IMR-90 (cell line): ENCODE measurements around the gene TOMM20. TPM values are rescaled to one million over a fixed set of nuclear protein-coding genes. Genes with fewer than 3 reads are reported as not detected.

Source experiments
- ATAC-seq: fragments of 200-7000 bp; cut with Tn5 transposase; 2 replicates; pipeline ENCODE4 v1.9.1; 2020; ENCODE audit warnings: low read depth, mild to moderate bottlenecking, moderate library complexity
- BruUV-seq: library from RNA; stranded (reverse); fragments of 400-500 nt; replicated peaks from 2 replicates; lab custom pipeline; 2021; lab: Mats Ljungman, UMichigan
- CTCF ChIA-PET: fragments of 300-600 bp; formaldehyde crosslinking; extraction: SDS; loops from one replicate; lab custom pipeline; 2021; ENCODE audit warnings: antibody characterized with exemption; lab: Yijun Ruan, JAX
- POLR2A ChIA-PET: fragments of 300-600 bp; sonication (Branson Sonifier 250); formaldehyde crosslinking; loops from one replicate; lab custom pipeline; 2022; ENCODE audit warnings: antibody characterized with exemption; ENCODE audit not compliant: unreplicated experiment; lab: Charles Lee
- DNase-seq: peaks from one replicate; pipeline ENCODE4 v3.0.0; 2013
- H2AFZ ChIP-seq: replicated peaks from 2 replicates; pipeline ENCODE3; 2013; ENCODE audit warnings: low read length, mild to moderate bottlenecking; ENCODE audit not compliant: poor library complexity
- H2AK5ac ChIP-seq: 2 replicates; pipeline ENCODE4 v1.6.1; 2013; ENCODE audit warnings: low read depth, low read length, inconsistent platforms
- H2AK9ac ChIP-seq: replicated peaks from 2 replicates; pipeline ENCODE3; 2013; ENCODE audit warnings: mild to moderate bottlenecking, low read depth, low read length, moderate library complexity; ENCODE audit not compliant: poor library complexity
- H2BK120ac ChIP-seq: 2 replicates; pipeline ENCODE4 v1.6.1; 2013; ENCODE audit warnings: low read depth, low read length, inconsistent platforms
- H2BK15ac ChIP-seq: 3 replicates; pipeline ENCODE4 v1.6.1; 2013; ENCODE audit warnings: low read depth, low read length, inconsistent platforms
- H2BK20ac ChIP-seq: 2 replicates; pipeline ENCODE4 v1.6.1; 2013; ENCODE audit warnings: low read depth, mild to moderate bottlenecking, inconsistent platforms, low read length, moderate library complexity
- H2BK5ac ChIP-seq: 2 replicates; pipeline ENCODE4 v1.6.1; 2013; ENCODE audit warnings: mild to moderate bottlenecking, low read depth, low read length, inconsistent platforms; ENCODE audit not compliant: poor library complexity, severe bottlenecking
- H3K14ac ChIP-seq: replicated peaks from 2 replicates; pipeline ENCODE4 v1.6.1; 2013; ENCODE audit warnings: low read depth, low read length, inconsistent platforms
- H3K18ac ChIP-seq: 2 replicates; pipeline ENCODE4 v1.6.1; 2013; ENCODE audit warnings: low read depth, low read length, control low read depth
- H3K23ac ChIP-seq: 2 replicates; pipeline ENCODE4 v1.6.1; 2013; ENCODE audit warnings: low read depth, low read length, inconsistent platforms
- H3K27ac ChIP-seq: 2 replicates; pipeline ENCODE4 v1.5.1; 2013; ENCODE audit warnings: mild to moderate bottlenecking, control low read depth, low read length; ENCODE audit not compliant: insufficient read depth
- H3K27me3 ChIP-seq: 2 replicates; pipeline ENCODE4 v1.6.1; 2013; ENCODE audit warnings: low read length; ENCODE audit not compliant: control insufficient read depth, insufficient read depth
- H3K36me3 ChIP-seq: 2 replicates; pipeline ENCODE4 v1.6.1; 2013; ENCODE audit warnings: low read length, mixed read lengths; ENCODE audit not compliant: control insufficient read depth, insufficient read depth
- H3K4ac ChIP-seq: 2 replicates; pipeline ENCODE4 v1.6.1; 2013; ENCODE audit warnings: low read depth, low read length, inconsistent platforms
- H3K4me1 ChIP-seq: 2 replicates; pipeline ENCODE4 v1.6.1; 2013; ENCODE audit warnings: low read length, mixed read lengths; ENCODE audit not compliant: control insufficient read depth, insufficient read depth
- H3K4me2 ChIP-seq: 2 replicates; pipeline ENCODE4 v1.6.1; 2013; ENCODE audit warnings: low read depth, mild to moderate bottlenecking, control low read depth, low read length, moderate library complexity
- H3K4me3 ChIP-seq: 2 replicates; pipeline ENCODE4 v1.5.1; 2013; ENCODE audit warnings: low read depth, mild to moderate bottlenecking, control low read depth, low read length, moderate library complexity; ENCODE audit not compliant: insufficient read depth
- H3K56ac ChIP-seq: 2 replicates; pipeline ENCODE4 v1.6.1; 2013; ENCODE audit warnings: low read length, inconsistent platforms; ENCODE audit not compliant: insufficient read depth; ENCODE audit errors: extremely low read depth
- H3K79me1 ChIP-seq, 2 experiments: 2 replicates each; pipeline ENCODE4 v1.6.1; 2013; ENCODE audit warnings: low read length in 2 of 2, inconsistent platforms in 1 of 2, low read depth in 1 of 2
- H3K9ac ChIP-seq: 2 replicates; pipeline ENCODE4 v1.6.1; 2013; ENCODE audit warnings: low read depth, low read length, control low read depth
- H3K9me1 ChIP-seq: 2 replicates; pipeline ENCODE4 v1.6.1; 2013; ENCODE audit warnings: low read length, inconsistent platforms; ENCODE audit not compliant: insufficient read depth
- H3K9me3 ChIP-seq: 2 replicates; pipeline ENCODE4 v1.6.1; 2013; ENCODE audit warnings: low read length; ENCODE audit not compliant: control insufficient read depth, insufficient read depth
- H4K20me1 ChIP-seq: 2 replicates; pipeline ENCODE4 v1.6.1; 2013; ENCODE audit warnings: low read length, inconsistent platforms; ENCODE audit not compliant: insufficient read depth
- H4K5ac ChIP-seq: 2 replicates; pipeline ENCODE4 v1.6.1; 2013; ENCODE audit warnings: mild to moderate bottlenecking, low read depth, low read length, control low read depth
- H4K8ac ChIP-seq, 2 experiments: 2 replicates each; pipeline ENCODE4 v1.6.1; 2013; ENCODE audit warnings: low read depth in 2 of 2, low read length in 2 of 2, control low read depth in 1 of 2, inconsistent platforms in 1 of 2
- H4K91ac ChIP-seq: 2 replicates; pipeline ENCODE4 v1.6.1; 2013; ENCODE audit warnings: low read depth, low read length, inconsistent platforms; ENCODE audit not compliant: insufficient read depth
- BHLHE40 ChIP-seq: fragments of 150-350 bp; IDR thresholded peaks from 2 replicates; pipeline ENCODE4 v1.6.1; 2016; ENCODE audit warnings: mild to moderate bottlenecking, low read depth, low read length
- CEBPB ChIP-seq: IDR thresholded peaks from 2 replicates; pipeline ENCODE4 v1.6.1; 2012; ENCODE audit warnings: low read depth, low read length, improper control_type of control experiment
- CHD1 ChIP-seq: IDR thresholded peaks from 2 replicates; pipeline ENCODE4 v1.6.1; 2012; ENCODE audit warnings: low read depth, low read length, improper control_type of control experiment
- FOS ChIP-seq: fragments of 150-350 bp; IDR thresholded peaks from 2 replicates; pipeline ENCODE4 v1.6.1; 2016; ENCODE audit warnings: low read depth, low read length
- MAZ ChIP-seq: IDR thresholded peaks from 2 replicates; pipeline ENCODE4 v1.6.1; 2012; ENCODE audit warnings: low read depth, mild to moderate bottlenecking, low read length, improper control_type of control experiment, moderate library complexity, borderline replicate concordance
- MXI1 ChIP-seq: IDR thresholded peaks from 2 replicates; pipeline ENCODE4 v1.6.1; 2012; ENCODE audit warnings: low read depth, mild to moderate bottlenecking, low read length, moderate library complexity, borderline replicate concordance
- NFE2L2 ChIP-seq: fragments of 150-350 bp; IDR thresholded peaks from 2 replicates; pipeline ENCODE4 v1.6.1; 2016; ENCODE audit warnings: low read depth, mild to moderate bottlenecking, low read length
- POLR2A ChIP-seq: IDR thresholded peaks from 2 replicates; pipeline ENCODE4 v1.6.1; 2012; ENCODE audit warnings: mild to moderate bottlenecking, low read depth, low read length
- RAD21 ChIP-seq: IDR thresholded peaks from 2 replicates; pipeline ENCODE4 v1.6.1; 2012; ENCODE audit warnings: low read length, improper control_type of control experiment
- RCOR1 ChIP-seq: IDR thresholded peaks from 2 replicates; pipeline ENCODE4 v1.6.1; 2012; ENCODE audit warnings: mild to moderate bottlenecking, low read length, improper control_type of control experiment; ENCODE audit not compliant: insufficient replicate concordance
- RFX5 ChIP-seq: IDR thresholded peaks from 2 replicates; pipeline ENCODE4 v1.8.0; 2012; ENCODE audit warnings: low read depth, mild to moderate bottlenecking, low read length, moderate library complexity
- SMC3 ChIP-seq: fragments of 150-350 bp; IDR thresholded peaks from 2 replicates; pipeline ENCODE4 v1.6.1; 2016; ENCODE audit warnings: low read depth, mild to moderate bottlenecking, antibody characterized with exemption, low read length, moderate library complexity
- USF2 ChIP-seq: fragments of 150-350 bp; IDR thresholded peaks from 2 replicates; pipeline ENCODE4 v1.6.1; 2017; ENCODE audit warnings: mild to moderate bottlenecking, antibody characterized with exemption, low read length, low read depth
- WGBS, 2 experiments: methylation state at CpG; one replicate each; pipeline versions ENCODE4 v1.1.5 to v1.1.7; 2013; ENCODE audit warnings: missing lambda C conversion rate in 2 of 2; ENCODE audit not compliant: insufficient read length in 1 of 2; ENCODE audit errors: extremely low coverage in 2 of 2; 5-methylcytosine and 5-hydroxymethylcytosine counted together
- dilution Hi-C: fragments of 300-500 bp; cut with HindIII; formaldehyde crosslinking; loops from one replicate; pipeline ENCODE4 v1.14.3; 2018; ENCODE audit warnings: low sequenced_read_pairs; ENCODE audit not compliant: unreplicated experiment
- in situ Hi-C: fragments of 300-500 bp; cut with MboI; formaldehyde crosslinking; loops from 3 replicates; pipeline ENCODE4 v1.14.3; 2019; ENCODE audit warnings: low sequenced_read_pairs, inconsistent platforms, mixed read lengths
- intact Hi-C: fragments of 100-400 bp; cut with micrococcal nuclease; formaldehyde crosslinking; loops from 2 replicates; pipeline ENCODE4 v1.10.0; 2022
- polyA plus RNA-seq, 3 experiments: library from polyadenylated mRNA; depleted of rRNA; stranded (reverse); fragments of >200 nt; gene quantifications; 2 replicates each; pipeline ENCODE4 v1.2.3, GENCODE V29; 2012; ENCODE audit warnings: low replicate concordance in 1 of 3
- total RNA-seq: library from RNA; depleted of rRNA; stranded (reverse); fragments of >200 nt; gene quantifications from 2 replicates; pipeline ENCODE4 v1.2.3, GENCODE V29; 2012
- TF ChIP-seq, protein P1 (sequence below): conservative IDR thresholded peaks from 2 replicates; pipeline ENCODE4 v1.5.1; 2012; ENCODE audit warnings: mild to moderate bottlenecking, low read depth, low read length, improper control_type of control experiment
- TF ChIP-seq, protein P2 (sequence below): fragments of 150-350 bp; IDR thresholded peaks from 2 replicates; pipeline ENCODE4 v1.6.1; 2016; ENCODE audit warnings: low read depth, mild to moderate bottlenecking, low read length, moderate library complexity, borderline replicate concordance

TOMM20 gene
- total and polyA plus RNA-seq, 2 of the 4 experiments (the other 2 are of a cell fraction): 75.3 to 84.4 TPM

DNA sequence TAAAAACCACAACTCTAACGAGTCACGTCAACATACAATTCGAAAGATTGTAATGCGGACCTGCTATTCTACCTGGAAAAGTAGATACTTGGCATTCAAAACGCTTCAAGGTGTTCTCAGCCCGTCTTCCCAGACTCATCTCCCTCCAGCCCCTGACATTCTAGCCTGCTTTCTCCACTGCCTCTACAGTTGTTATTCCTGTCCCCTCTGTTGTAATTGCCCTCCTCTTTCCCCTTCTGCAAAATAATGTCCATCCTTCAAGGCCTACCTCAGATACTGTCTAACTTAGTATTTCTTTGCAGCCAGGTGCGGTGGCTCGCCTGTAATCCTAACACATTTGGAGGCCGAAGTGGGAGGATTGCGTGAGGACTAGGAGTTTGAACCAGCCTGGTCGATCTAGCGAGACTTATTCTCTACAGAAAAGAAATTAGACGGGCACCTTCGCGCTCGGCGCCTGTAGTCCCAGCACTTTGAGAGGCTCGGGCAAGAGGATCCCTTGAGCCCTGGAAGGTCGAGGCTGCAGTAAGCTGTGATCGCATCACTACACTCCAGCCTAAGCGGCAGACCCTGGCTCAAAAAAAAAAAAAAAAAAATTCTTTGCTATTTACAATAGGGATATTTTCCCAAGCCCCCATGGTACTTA lies 33.2 kb upstream of the TOMM20 start:
- POLR2A ChIA-PET: no interaction called here
- peaks cover 18% of the 10 kb centered on the region for H3K36me3 ChIP-seq
- peak overlapping the region; percentile 96 for H3K56ac ChIP-seq
- H3K9me3 ChIP-seq: no peaks in the 10 kb centered on the region
- H2AK9ac ChIP-seq: peak overlapping the region; percentile 96
- peak overlapping the region; percentile 88 for H3K4me2 ChIP-seq
- H4K8ac ChIP-seq: peak overlapping the region; percentile 82 to 98
- H2BK15ac ChIP-seq: no peak overlapping the region
- H4K5ac ChIP-seq: peak overlapping the region; percentile 88
- ATAC-seq: 0 out of 2 replicates have a peak, but pooled peaks have one; percentile 3
- WGBS, 2 experiments: 68% methylated on average over 16 of the region's 21 CpGs; no CpG with 5 or more reads in 1 of the 2 experiments
- no peak overlapping the region for H2BK20ac ChIP-seq
- H4K20me1 ChIP-seq: no peaks in the 10 kb centered on the region
- dilution Hi-C loops (no loop called here), in situ Hi-C loops (no loop called here), intact Hi-C loops (loop anchor here (5.0 kb wide), 1 partner anchor 255 kb away; no protein-coding TSS in a partner anchor)
- H2BK5ac ChIP-seq: peak overlapping the region; percentile 88
- H3K79me1 ChIP-seq: peaks cover 33 to 47% of the 10 kb centered on the region in 2 experiments
- H4K91ac ChIP-seq: peak overlapping the region; percentile 92
- CTCF ChIA-PET: no interaction called here
- no peak overlapping the region for H2BK120ac ChIP-seq
- BruUV-seq: no TSS peak
- peak overlapping the region; percentile 4; the same call in 1 of the 2 replicates for H3K18ac ChIP-seq
- H3K4me3 ChIP-seq: peak overlapping the region; percentile 88
- H3K27ac ChIP-seq: peak overlapping the region; percentile 65; the same call in 1 of the 2 replicates
- peak overlapping the region; percentile 99 for H3K14ac ChIP-seq
- H3K9me1 ChIP-seq: peaks cover 14% of the 10 kb centered on the region
- peaks cover 2% of the 10 kb centered on the region for H3K4me1 ChIP-seq
- peak overlapping the region; percentile 92 for H2AFZ ChIP-seq
- peak overlapping the region; percentile 98 for H3K9ac ChIP-seq
- no peak for DNase-seq
- peak overlapping the region; percentile 77 for H2AK5ac ChIP-seq
- peak overlapping the region; percentile 96; the same call in 1 of the 2 replicates for H3K23ac ChIP-seq
- H3K4ac ChIP-seq: peak overlapping the region; percentile 98
- H3K27me3 ChIP-seq: no peaks in the 10 kb centered on the region
- TF ChIP-seq, protein P1, sequence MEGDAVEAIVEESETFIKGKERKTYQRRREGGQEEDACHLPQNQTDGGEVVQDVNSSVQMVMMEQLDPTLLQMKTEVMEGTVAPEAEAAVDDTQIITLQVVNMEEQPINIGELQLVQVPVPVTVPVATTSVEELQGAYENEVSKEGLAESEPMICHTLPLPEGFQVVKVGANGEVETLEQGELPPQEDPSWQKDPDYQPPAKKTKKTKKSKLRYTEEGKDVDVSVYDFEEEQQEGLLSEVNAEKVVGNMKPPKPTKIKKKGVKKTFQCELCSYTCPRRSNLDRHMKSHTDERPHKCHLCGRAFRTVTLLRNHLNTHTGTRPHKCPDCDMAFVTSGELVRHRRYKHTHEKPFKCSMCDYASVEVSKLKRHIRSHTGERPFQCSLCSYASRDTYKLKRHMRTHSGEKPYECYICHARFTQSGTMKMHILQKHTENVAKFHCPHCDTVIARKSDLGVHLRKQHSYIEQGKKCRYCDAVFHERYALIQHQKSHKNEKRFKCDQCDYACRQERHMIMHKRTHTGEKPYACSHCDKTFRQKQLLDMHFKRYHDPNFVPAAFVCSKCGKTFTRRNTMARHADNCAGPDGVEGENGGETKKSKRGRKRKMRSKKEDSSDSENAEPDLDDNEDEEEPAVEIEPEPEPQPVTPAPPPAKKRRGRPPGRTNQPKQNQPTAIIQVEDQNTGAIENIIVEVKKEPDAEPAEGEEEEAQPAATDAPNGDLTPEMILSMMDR: no peak
- no peak for TF ChIP-seq RCOR1
- no peak for TF ChIP-seq MAZ
- no peak for TF ChIP-seq MXI1
- TF ChIP-seq RFX5: no peak
- TF ChIP-seq SMC3: no peak
- TF ChIP-seq NFE2L2: no peak
- no peak for TF ChIP-seq POLR2A
- no peak for TF ChIP-seq USF2
- TF ChIP-seq, protein P2, sequence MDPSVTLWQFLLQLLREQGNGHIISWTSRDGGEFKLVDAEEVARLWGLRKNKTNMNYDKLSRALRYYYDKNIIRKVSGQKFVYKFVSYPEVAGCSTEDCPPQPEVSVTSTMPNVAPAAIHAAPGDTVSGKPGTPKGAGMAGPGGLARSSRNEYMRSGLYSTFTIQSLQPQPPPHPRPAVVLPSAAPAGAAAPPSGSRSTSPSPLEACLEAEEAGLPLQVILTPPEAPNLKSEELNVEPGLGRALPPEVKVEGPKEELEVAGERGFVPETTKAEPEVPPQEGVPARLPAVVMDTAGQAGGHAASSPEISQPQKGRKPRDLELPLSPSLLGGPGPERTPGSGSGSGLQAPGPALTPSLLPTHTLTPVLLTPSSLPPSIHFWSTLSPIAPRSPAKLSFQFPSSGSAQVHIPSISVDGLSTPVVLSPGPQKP: no peak
- TF ChIP-seq BHLHE40: no peak
- TF ChIP-seq CEBPB: no peak
- TF ChIP-seq FOS: no peak
- no peak for TF ChIP-seq CHD1
- no peak for TF ChIP-seq RAD21
